Islet precursor cell (in vitro differentiated cells): ENCODE data around the gene STXBP2.

ENCODE experiments used
- DNase-seq: peaks from one replicate; pipeline ENCODE4 v3.0.0-alpha.2; 2018

Gene STXBP2

GRCh38 chr19:7657131-7657751, 20.3 kb downstream of the STXBP2 start:
- DNase-seq: no peak

GRCh38 chr19:7658219-7658686, 21.3 kb downstream of the STXBP2 start:
- DNase-seq: no peak

GRCh38 chr19:7661744-7662538, 25.0 kb downstream of the STXBP2 start:
- DNase-seq: no peak

- no peak for DNase-seq
Observed at GRCh38 chr19:7662657-7663056, 25.7 kb downstream of the STXBP2 start.

- no peak for DNase-seq
Observed at GRCh38 chr19:7663706-7664105, 26.8 kb downstream of the STXBP2 start.

GRCh38 chr19:7665076-7665475, 28.2 kb downstream of the STXBP2 start:
- DNase-seq: no peak

- DNase-seq: no peak
Observed at GRCh38 chr19:7668842-7669241, 31.9 kb downstream of the STXBP2 start, which contains the start of gene RETN. Gene RETN, plus strand, starts transcription at chr19:7669049. Its CDS starts 278 bp downstream, at chr19:7669327.

- DNase-seq: no peak
Observed at GRCh38 chr19:7669641-7670040, 32.7 kb downstream of the STXBP2 start.

- no peak for DNase-seq
Observed at GRCh38 chr19:7670150-7670783, 33.4 kb downstream of the STXBP2 start.

GRCh38 chr19:7670790-7671189, 33.9 kb downstream of the STXBP2 start:
- no peak for DNase-seq

- no peak for DNase-seq
Observed at GRCh38 chr19:7672522-7672921, 35.6 kb downstream of the STXBP2 start.

GRCh38 chr19:7674010-7675005, 37.4 kb downstream of the STXBP2 start:
- DNase-seq: peak; percentile 63

GRCh38 chr19:7676376-7676775, 39.5 kb downstream of the STXBP2 start:
- DNase-seq: no peak

GRCh38 chr19:7676854-7677253, 39.9 kb downstream of the STXBP2 start, which contains the start of gene MCEMP1:
Gene MCEMP1, plus strand, starts transcription at chr19:7677090. Its CDS starts 31 bp downstream, at chr19:7677121.
- DNase-seq: no peak

GRCh38 chr19:7677669-7678311, 40.9 kb downstream of the STXBP2 start:
- no peak for DNase-seq

- no peak for DNase-seq
Observed at GRCh38 chr19:7678971-7679751, 42.3 kb downstream of the STXBP2 start.

- DNase-seq: no peak
Observed at GRCh38 chr19:7679771-7680605, 43.1 kb downstream of the STXBP2 start.

GRCh38 chr19:7680606-7681339, 43.9 kb downstream of the STXBP2 start, which contains the start of gene TRAPPC5:
Gene TRAPPC5, plus strand, starts transcription at chr19:7680833. Its CDS starts 1,421 bp downstream, at chr19:7682254.
- DNase-seq: peak; percentile 91
